Stimulated activated CD4-positive, alpha-beta T cell treated with anti-CD3 and anti-CD28 coated beads, Interleukin-1b, Interleukin-23, amount 100 ng/mL, for 48 hours (primary cell): Measurements from ENCODE around the gene KIFC3.
"Not testable (repeated sequence)": the region's sequence is repeated elsewhere in the genome, so short reads cannot be mapped to it uniquely, and the experiment has no call there.

Experiments
- DNase-seq: peaks from one replicate; pipeline ENCODE4 v3.0.0-alpha.2; 2020

KIFC3 gene

GRCh38 chr16:57736419-57737351 is 65.6 kb downstream of the KIFC3 start:
- DNase-seq, result peak; percentile 39

DNA sequence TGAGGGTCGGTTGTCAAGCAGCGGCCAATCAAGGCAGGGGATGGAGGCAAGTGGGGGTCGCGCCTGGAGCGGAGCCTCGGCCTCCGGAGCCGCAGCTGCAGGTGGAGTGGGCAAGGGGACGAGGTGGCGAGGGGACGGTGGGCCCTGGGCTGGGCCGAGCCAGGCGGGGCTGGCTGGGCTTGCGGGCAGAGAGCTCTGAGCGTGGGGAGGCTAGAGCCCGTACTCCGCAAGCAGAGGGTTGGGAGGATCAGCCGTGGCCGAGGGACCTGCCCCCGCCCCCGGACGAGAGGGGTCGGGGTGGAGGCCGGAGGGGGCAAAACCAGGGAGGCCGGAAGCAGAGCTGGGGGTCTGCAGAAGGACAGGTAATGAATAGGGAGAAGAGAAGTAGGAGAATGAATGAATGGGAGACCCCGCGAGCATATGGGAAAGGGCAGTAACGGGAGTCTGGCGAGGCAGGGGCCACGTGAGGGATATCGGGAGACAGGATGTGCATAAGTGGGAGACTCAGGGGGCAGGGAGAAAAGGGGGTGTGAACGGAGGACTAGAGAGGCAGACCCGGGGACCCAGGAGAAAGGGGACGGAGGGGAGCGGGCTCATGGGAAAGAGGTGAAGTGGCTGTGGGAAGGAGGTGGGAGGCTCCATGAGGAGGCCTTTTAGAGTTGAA is 66.4 kb downstream of the KIFC3 start, which contains the start of gene KATNB1:
Gene KATNB1, plus strand, starts transcription at position 16 of the 664 bp plus-strand sequence. CDS start 1,474 bp downstream, outside the sequence.
- DNase-seq, result no peak

- DNase-seq, result peak; percentile 98
Observed at GRCh38 chr16:57734925-57735754, 67.2 kb downstream of the KIFC3 start.

DNA sequence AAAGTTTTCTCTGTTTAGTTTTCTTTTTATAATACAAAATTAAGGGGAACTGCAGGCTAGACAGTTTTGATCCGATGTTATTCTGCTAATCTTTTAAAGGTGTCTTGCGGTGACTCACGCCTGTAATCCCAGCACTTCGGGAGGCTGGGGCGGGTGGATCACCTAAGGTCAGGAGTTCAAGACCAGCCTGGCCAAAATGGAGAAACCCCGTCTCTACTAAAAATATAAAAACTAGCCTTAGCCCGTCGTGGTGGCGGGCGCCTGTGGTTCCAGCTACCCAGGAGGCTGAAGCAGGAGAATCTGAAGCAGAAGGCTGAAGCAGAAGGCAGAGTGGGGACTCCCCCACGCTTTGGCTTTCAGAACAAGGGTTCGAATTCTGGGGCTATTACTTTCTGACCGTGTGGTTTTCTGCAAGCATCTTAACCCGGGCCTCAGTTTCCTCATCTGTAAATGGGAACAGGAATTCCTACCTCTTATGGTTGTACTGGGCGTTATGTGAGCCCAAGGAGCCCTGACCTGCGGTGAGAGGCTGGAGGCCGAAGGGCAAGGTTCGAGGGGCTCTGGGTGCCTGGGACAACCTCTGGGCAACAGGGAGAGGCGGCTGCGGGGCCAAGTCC is 67.9 kb downstream of the KIFC3 start:
- DNase-seq, result no peak

DNA sequence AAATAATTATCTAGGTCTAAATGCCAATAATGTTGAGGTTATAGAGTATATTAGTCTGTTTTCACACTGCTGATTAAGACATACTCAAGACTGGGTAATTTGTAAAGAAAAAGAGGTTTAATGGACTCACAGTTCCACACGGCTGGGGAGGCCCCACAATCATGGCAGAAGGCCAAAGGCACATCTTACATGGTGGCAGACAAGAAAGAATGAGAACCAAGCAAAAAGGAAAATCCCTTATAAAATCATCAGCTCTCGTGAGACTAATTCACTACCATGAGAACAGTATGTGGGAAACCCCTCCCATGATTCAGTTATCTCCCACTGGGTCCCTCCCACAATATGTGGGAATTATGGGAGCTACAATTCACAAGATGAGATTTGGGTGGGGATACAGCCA is 69.6 kb downstream of the KIFC3 start:
- DNase-seq, result no peak

- DNase-seq, result no peak
Observed at GRCh38 chr16:57732037-57732436, 70.3 kb downstream of the KIFC3 start.

- DNase-seq, result no peak
Observed at GRCh38 chr16:57730771-57731730, 71.2 kb downstream of the KIFC3 start.

DNA sequence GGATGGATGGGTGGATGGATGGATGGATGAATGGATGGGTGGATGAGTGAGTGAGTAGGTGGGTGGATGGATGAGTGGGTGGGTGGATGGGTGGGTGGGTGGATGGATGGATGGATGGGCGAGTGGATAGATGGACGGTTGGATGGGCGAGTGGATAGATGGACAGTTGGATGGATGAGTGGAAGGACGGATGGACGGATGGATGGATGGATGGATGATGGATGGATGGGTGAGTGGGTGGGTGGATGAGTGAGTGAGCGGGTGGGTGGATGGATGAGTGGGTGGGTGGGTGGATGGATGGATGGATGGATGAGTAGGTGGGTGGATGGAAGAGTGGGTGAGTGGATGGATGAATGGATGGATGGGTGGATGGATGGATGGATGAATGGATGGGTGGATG is 72.4 kb downstream of the KIFC3 start:
- DNase-seq, result not testable (repeated sequence)

GRCh38 chr16:57729182-57729484 is 73.2 kb downstream of the KIFC3 start:
- DNase-seq, result no peak

DNA sequence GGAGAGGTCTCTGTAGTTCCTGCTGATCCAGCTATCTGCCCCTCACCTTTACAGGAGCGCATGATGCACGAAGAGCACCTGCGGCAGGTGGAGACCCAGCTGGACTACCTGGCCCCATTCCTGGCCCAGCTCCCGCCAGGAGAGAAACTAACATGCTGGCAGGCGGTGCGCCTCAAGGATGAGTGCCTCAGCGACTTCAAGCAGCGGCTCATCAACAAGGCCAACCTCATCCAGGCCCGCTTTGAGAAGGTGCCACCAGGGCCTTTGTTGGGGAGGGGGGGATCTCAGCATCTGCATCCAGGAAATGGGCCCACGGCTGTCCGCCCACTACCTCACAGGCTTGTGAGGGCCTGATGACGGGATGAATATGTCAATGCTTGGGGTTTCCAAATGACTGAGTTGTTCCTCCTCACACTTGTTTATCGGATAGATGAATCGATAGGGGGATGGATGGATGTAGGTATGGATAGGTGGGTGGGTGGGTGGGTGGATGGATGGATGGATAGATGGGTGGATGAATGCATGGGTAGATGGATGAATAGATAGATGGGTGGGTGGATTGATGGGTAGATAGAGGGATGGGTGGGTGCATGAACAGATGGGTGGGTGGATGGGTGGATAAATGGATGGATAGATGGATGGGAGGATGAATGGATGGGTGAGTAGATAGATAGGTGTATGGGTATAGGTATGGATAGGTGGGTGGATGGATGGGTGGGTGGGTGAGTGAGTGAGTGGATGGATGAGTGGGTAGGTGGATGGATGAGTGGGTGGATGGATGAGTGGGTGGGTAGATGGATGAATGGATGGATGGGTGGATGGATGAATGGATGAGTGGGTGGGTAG is 73.7 kb downstream of the KIFC3 start:
- DNase-seq, result peak; percentile 24

- DNase-seq, result no peak
Observed at GRCh38 chr16:57727610-57728009, 74.7 kb downstream of the KIFC3 start.

- DNase-seq, result no peak
Observed at GRCh38 chr16:57726433-57726947, 75.8 kb downstream of the KIFC3 start.

- DNase-seq, result no peak
Observed at GRCh38 chr16:57725976-57726375, 76.3 kb downstream of the KIFC3 start.

DNA sequence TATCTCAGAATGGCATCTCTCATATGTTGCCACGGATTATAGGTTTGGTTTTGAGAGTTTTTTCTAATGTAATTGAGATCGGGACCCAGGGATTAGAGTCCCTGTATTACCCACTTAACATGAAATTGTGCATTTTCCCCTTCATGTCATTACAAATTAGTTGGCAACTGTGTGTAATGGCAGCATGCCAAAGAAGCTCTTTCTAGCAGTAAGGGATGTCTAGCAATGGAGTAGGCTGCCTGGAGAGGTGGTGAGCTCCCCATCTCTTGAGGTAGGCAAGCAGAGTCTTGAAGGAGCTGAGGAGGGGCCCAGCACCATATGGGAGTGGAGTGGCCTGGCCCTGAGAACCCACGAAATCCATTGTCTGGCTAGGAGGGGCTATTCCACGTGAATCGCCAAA is 76.7 kb downstream of the KIFC3 start:
- DNase-seq, result no peak

DNA sequence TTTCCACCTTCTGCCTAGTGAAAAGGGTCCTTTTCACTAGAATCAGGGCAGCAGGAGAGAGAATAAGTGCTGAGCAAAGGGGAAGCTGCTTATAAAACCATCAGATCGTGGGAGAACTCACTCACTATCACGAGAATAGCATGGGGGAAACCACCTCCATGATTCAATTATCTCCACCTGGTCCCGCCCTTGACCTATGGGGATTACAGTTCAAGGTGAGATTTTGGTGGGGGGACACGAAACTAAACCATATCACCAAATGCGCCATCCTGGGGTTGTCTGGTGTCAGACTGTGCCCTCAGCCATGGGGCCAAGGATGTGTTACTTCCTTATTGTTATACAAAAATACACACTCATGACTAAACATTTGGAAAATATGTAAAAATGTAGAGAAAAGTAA is 77.1 kb downstream of the KIFC3 start:
- no peak for DNase-seq

DNA sequence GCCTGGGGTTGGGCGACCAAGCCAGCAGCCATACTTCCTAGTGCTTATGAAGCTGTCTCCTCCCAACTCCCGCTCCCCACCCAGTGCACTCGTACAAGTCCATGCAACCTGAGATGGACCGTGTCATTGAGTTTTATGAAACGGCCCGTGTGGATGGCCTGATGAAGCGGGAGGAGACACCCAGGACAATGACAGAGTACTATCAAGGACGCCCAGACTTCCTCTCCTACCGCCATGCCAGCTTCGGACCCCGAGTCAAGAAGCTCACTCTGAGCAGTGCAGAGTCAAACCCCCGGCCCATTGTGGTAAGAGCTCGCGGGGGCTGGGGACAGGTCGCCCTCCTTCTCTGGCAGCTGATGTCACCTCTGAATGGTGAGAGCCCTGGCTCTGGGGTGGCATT is 77.8 kb downstream of the KIFC3 start:
- no peak for DNase-seq

GRCh38 chr16:57723170-57723569 is 79.1 kb downstream of the KIFC3 start:
- DNase-seq, result no peak

GRCh38 chr16:57722651-57723050 is 79.6 kb downstream of the KIFC3 start:
- DNase-seq, result no peak

DNA sequence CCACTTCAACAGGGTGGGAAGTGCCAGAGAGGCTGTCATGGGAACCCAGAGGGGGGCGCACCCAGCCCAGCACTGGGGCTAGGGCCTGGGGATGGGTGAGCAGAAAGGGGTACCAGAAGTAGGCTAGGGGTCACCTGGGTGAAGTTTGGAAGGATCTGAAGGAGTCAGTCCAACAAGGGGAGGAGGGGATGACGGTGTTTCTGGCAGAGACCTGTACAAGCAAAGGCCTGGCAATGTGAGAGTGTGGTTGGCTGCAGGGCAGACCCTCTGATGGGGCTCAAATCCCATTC is 80.1 kb downstream of the KIFC3 start:
- no peak for DNase-seq

DNA sequence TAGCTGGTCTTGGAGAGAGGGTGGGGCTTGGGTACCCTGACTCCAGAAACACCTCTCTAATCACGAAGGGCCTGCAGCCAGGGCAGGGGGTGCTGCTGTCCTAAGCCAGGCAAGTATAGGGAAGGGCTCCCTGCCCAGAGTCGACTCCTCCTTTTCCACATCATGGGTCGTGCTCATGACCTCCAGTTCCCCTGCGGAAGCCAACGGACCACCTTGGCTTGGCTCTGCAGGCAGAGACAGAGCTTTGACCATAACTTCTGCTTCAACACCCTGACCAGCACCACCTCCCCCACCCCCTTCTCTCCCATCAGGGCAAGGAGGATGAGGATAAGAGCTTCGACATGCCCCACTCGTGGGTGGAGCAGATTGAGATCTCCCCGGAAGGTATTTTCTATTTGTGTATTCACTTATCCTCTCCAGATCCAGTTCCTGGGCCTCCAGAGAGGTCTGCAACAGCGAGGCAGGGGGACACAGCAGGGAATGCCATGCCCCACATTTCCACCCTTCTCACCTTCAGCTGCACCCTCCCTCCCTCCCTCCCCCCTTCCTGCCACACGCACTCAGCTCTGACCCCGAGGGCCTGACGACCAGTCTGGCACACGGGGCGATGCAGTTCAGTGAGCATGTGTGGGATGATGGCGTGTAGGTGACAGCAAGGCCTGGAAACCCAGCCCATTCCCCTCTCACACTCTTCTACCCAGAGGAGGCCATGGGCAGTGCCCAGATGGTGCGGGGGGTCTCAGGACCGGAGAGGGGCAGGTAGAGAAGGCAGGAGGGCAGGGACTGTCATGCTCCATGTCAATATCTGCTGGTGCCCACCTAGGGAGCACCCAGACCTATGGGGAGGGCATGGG is 80.7 kb downstream of the KIFC3 start:
- no peak for DNase-seq
